Naive thymus-derived CD4-positive, alpha-beta T cell (primary cell): Measurements from ENCODE around the gene METTL27. TPM values are rescaled to one million over a fixed set of nuclear protein-coding genes. Genes with fewer than 3 reads are reported as not detected.
"Not testable (repeated sequence)": the region's sequence is repeated elsewhere in the genome, so short reads cannot be mapped to it uniquely, and the experiment has no call there.

Experiments
- ATAC-seq: fragments of 150-1000 bp; cut with Tn5 transposase; 2 replicates; pipeline ENCODE4 v1.10.0; 2021; ENCODE audit warnings: mild to moderate bottlenecking, moderate library complexity
- CTCF ChIA-PET: fragments of 350-600 bp; sonication (Branson Sonifier 250); formaldehyde crosslinking; loops from one replicate; lab custom pipeline; 2021; ENCODE audit warnings: antibody characterized with exemption; lab: Charles Lee
- POLR2A ChIA-PET: fragments of 350-600 bp; sonication (Branson Sonifier 250); formaldehyde crosslinking; loops from one replicate; lab custom pipeline; 2021; ENCODE audit warnings: antibody characterized with exemption, inconsistent platforms; lab: Charles Lee
- DNase-seq, 9 donors: peaks; one replicate each; pipeline versions ENCODE4 v3.0.0 to v3.0.0-alpha.2; 2020 to 2022; ENCODE audit warnings: mixed read lengths in 1 of 9
- H3K27ac ChIP-seq: one replicate; pipeline ENCODE4 v1.7.0; 2013; ENCODE audit warnings: mild to moderate bottlenecking, low read depth, low read length, moderate library complexity
- H3K27me3 ChIP-seq, 2 donors: one replicate each; pipeline ENCODE4 v1.7.0; 2013; ENCODE audit warnings: low read length in 2 of 2, mild to moderate bottlenecking in 2 of 2, moderate library complexity in 2 of 2; ENCODE audit not compliant: control insufficient read depth in 2 of 2, insufficient read depth in 2 of 2
- H3K36me3 ChIP-seq, 3 experiments: 1 replicate in 2 of 3; 2 replicates in 1 of 3; pipeline ENCODE4 v1.7.0; 2013; ENCODE audit warnings: low read length in 3 of 3, mild to moderate bottlenecking in 3 of 3, moderate library complexity in 1 of 3; ENCODE audit not compliant: insufficient read depth in 3 of 3, control insufficient read depth in 2 of 3
- H3K4me1 ChIP-seq, 2 donors: one replicate each; pipeline ENCODE4 v1.7.0; 2013; ENCODE audit warnings: low read length in 2 of 2, mild to moderate bottlenecking in 2 of 2, moderate library complexity in 1 of 2; ENCODE audit not compliant: control insufficient read depth in 2 of 2, insufficient read depth in 2 of 2
- H3K4me3 ChIP-seq: 2 replicates; pipeline ENCODE4 v1.7.0; 2013; ENCODE audit warnings: mild to moderate bottlenecking, low read length
- H3K9me3 ChIP-seq, 3 experiments: 1 replicate in 2 of 3; 2 replicates in 1 of 3; pipeline ENCODE4 v1.7.0; 2013; ENCODE audit warnings: low read length in 3 of 3; ENCODE audit not compliant: control insufficient read depth in 2 of 3
- H3K27ac Mint-ChIP-seq, 9 donors: one replicate each; pipeline ENCODE4 v1.8.0; 2020 to 2022; ENCODE audit warnings: mixed read lengths in 9 of 9, mild to moderate bottlenecking in 8 of 9, moderate library complexity in 5 of 9, inconsistent platforms in 2 of 9
- H3K27me3 Mint-ChIP-seq, 5 donors: one replicate each; pipeline ENCODE4 v1.8.0; 2021 to 2022; ENCODE audit warnings: mixed read lengths in 5 of 5, mild to moderate bottlenecking in 1 of 5
- H3K36me3 Mint-ChIP-seq, 5 donors: one replicate each; pipeline ENCODE4 v1.8.0; 2020 to 2022; ENCODE audit warnings: mixed read lengths in 5 of 5, mild to moderate bottlenecking in 3 of 5, inconsistent platforms in 1 of 5
- H3K4me1 Mint-ChIP-seq, 7 donors: one replicate each; pipeline ENCODE4 v1.8.0; 2020 to 2022; ENCODE audit warnings: mixed read lengths in 7 of 7, mild to moderate bottlenecking in 3 of 7, inconsistent platforms in 1 of 7
- H3K4me3 Mint-ChIP-seq, 10 donors: one replicate each; pipeline ENCODE4 v1.8.0; 2020 to 2022; ENCODE audit warnings: mild to moderate bottlenecking in 10 of 10, mixed read lengths in 10 of 10, moderate library complexity in 6 of 10, inconsistent platforms in 2 of 10
- H3K9me3 Mint-ChIP-seq, 11 donors: one replicate each; pipeline ENCODE4 v1.8.0; 2020 to 2022; ENCODE audit warnings: mixed read lengths in 11 of 11, mild to moderate bottlenecking in 4 of 11, inconsistent platforms in 1 of 11, moderate library complexity in 1 of 11
- intact Hi-C, 2 donors: fragments of 100-400 bp; cut with micrococcal nuclease; formaldehyde crosslinking; loops; one replicate each; pipeline ENCODE4 v1.15.1; 2023
- polyA plus RNA-seq, 2 donors: library from polyadenylated mRNA; unstranded; fragments of 300-500 nt; fragmentation: Illumina TruSeq; gene quantifications; one replicate each; pipeline ENCODE4 v1.2.3, GENCODE V29; 2021
- total RNA-seq, 6 experiments: library from RNA in 5 of 6; stranded (reverse) in 5 of 6; gene quantifications; 1 replicate in 5 of 6; 2 replicates in 1 of 6; pipeline ENCODE4 v1.2.3 and lab custom pipeline; 2021 to 2026

Gene METTL27
- total and polyA plus RNA-seq, 7 experiments from 2014 or later: 1.5 to 7.4 (median 2.9) TPM

GRCh38 chr7:73822319-73823173 is 19.8 kb downstream of the METTL27 start:
- H3K4me1 ChIP-seq: peaks cover 3 to 4% of the 10 kb centered on the region in 2 donors
- H3K4me3 ChIP-seq: no peak overlapping the region
- CTCF ChIA-PET: no interaction called here
- peaks cover 0 to 21% (median 13%) of the 10 kb centered on the region in 5 donors for H3K27me3 Mint-ChIP-seq
- H3K36me3 ChIP-seq: no peaks in the 10 kb centered on the region
- DNase-seq: no peak
- H3K4me1 Mint-ChIP-seq: peaks cover 11 to 16% (median 13%) of the 10 kb centered on the region in 7 donors
- no peak for ATAC-seq
- peaks cover 0 to 1% (median 0%) of the 10 kb centered on the region in 11 donors for H3K9me3 Mint-ChIP-seq
- H3K9me3 ChIP-seq: no peaks in the 10 kb centered on the region
- H3K27ac ChIP-seq: no peak overlapping the region
- peak overlapping the region in 2 of 9 donors; percentile 63 to 84 for H3K27ac Mint-ChIP-seq
- POLR2A ChIA-PET: interaction anchor here (1.0 kb wide), 1 partner anchor 10 kb away, joined by 3 read pairs; no protein-coding TSS in a partner anchor
- no peak overlapping the region for H3K4me3 Mint-ChIP-seq
- no peaks in the 10 kb centered on the region for H3K27me3 ChIP-seq
- H3K36me3 Mint-ChIP-seq: no peaks in the 10 kb centered on the region
- intact Hi-C loops: no loop called here

- intact Hi-C loops: not testable (repeated sequence)
- peak overlapping the region in 1 of 10 donors; percentile 5 for H3K4me3 Mint-ChIP-seq
Measured at GRCh38 chr7:73821597-73822285, 20.6 kb downstream of the METTL27 start.

GRCh38 chr7:73820013-73820412 is 22.3 kb downstream of the METTL27 start:
- no peak for ATAC-seq
- CTCF ChIA-PET: interaction anchor here (0.6 kb wide), 2 partner anchors 35 to 435 kb away, joined by 3 read pairs; no protein-coding TSS in a partner anchor

More at GRCh38 chr7:73821597-73822285, 20.6 kb downstream of the METTL27 start:
- ATAC-seq, H3K9me3 ChIP-seq, H3K27me3 ChIP-seq, POLR2A ChIA-PET, H3K27ac ChIP-seq, CTCF ChIA-PET, H3K36me3 ChIP-seq, H3K4me1 Mint-ChIP-seq, H3K4me1 ChIP-seq, H3K9me3 Mint-ChIP-seq, H3K4me3 ChIP-seq, H3K36me3 Mint-ChIP-seq, DNase-seq: not testable (repeated sequence)
- Mint-ChIP-seq H3K27ac (peak overlapping the region in 1 of 9 donors; percentile 34), H3K27me3 (peaks cover 0 to 24% (median 6%) of the 10 kb centered on the region in 5 donors)

GRCh38 chr7:73817121-73817520 is 25.2 kb downstream of the METTL27 start:
- no peak overlapping the region for H3K27ac Mint-ChIP-seq
- H3K36me3 Mint-ChIP-seq: peaks cover 0 to 4% (median 0%) of the 10 kb centered on the region in 5 donors
- Histone ChIP-seq H3K27ac (no peak overlapping the region), H3K4me1 (no peaks in the 10 kb centered on the region), H3K27me3 (no peaks in the 10 kb centered on the region), H3K36me3 (no peaks in the 10 kb centered on the region), H3K4me3 (no peak overlapping the region), H3K9me3 (peaks cover 0 to 10% (median 0%) of the 10 kb centered on the region in 3 experiments)
- H3K4me3 Mint-ChIP-seq: no peak overlapping the region
- peaks cover 3 to 28% (median 14%) of the 10 kb centered on the region in 5 donors for H3K27me3 Mint-ChIP-seq
- ATAC-seq (no peak), DNase-seq (no peak)
- intact Hi-C loops: no loop called here
- H3K4me1 Mint-ChIP-seq: peaks cover 0 to 3% (median 0%) of the 10 kb centered on the region in 7 donors
- POLR2A ChIA-PET: no interaction called here
- CTCF ChIA-PET: no interaction called here
- H3K9me3 Mint-ChIP-seq: peaks cover 0 to 16% (median 5%) of the 10 kb centered on the region in 11 donors

More at GRCh38 chr7:73820013-73820412, 22.3 kb downstream of the METTL27 start:
- Histone ChIP-seq H3K4me3 (no peak overlapping the region), H3K27me3 (no peaks in the 10 kb centered on the region), H3K4me1 (no peaks in the 10 kb centered on the region), H3K36me3 (no peaks in the 10 kb centered on the region), H3K9me3 (no peaks in the 10 kb centered on the region), H3K27ac (no peak overlapping the region)
- DNase-seq: no peak
- H3K4me3 Mint-ChIP-seq: no peak overlapping the region
- intact Hi-C loops: no loop called here
- peaks cover 0 to 3% (median 0%) of the 10 kb centered on the region in 11 donors for H3K9me3 Mint-ChIP-seq
- peaks cover 0 to 27% (median 0%) of the 10 kb centered on the region in 5 donors for H3K27me3 Mint-ChIP-seq
- H3K36me3 Mint-ChIP-seq: no peaks in the 10 kb centered on the region
- peaks cover 0 to 4% (median 0%) of the 10 kb centered on the region in 7 donors for H3K4me1 Mint-ChIP-seq
- no peak overlapping the region for H3K27ac Mint-ChIP-seq
- POLR2A ChIA-PET: interaction anchor here (0.7 kb wide), 1 partner anchor 298 kb away, joined by 3 read pairs; the partner anchor contains the start of gene BAZ1B

GRCh38 chr7:73815436-73815835 is 26.9 kb downstream of the METTL27 start:
- Mint-ChIP-seq H3K27me3 (peaks cover 3 to 23% (median 14%) of the 10 kb centered on the region in 5 donors), H3K4me3 (no peak overlapping the region), H3K36me3 (peaks cover 0 to 4% (median 0%) of the 10 kb centered on the region in 5 donors), H3K27ac (no peak overlapping the region), H3K4me1 (peaks cover 0 to 2% (median 0%) of the 10 kb centered on the region in 7 donors), H3K9me3 (peaks cover 0 to 16% (median 5%) of the 10 kb centered on the region in 11 donors)
- ATAC-seq: no peak
- DNase-seq: no peak
- no peaks in the 10 kb centered on the region for H3K4me1 ChIP-seq
- no peaks in the 10 kb centered on the region for H3K27me3 ChIP-seq
- H3K27ac ChIP-seq: no peak overlapping the region
- no peaks in the 10 kb centered on the region for H3K36me3 ChIP-seq
- ChIA-PET CTCF (interaction anchor here (1.1 kb wide), 1 partner anchor 40 kb away, joined by 3 read pairs; no protein-coding TSS in a partner anchor), POLR2A (no interaction called here)
- H3K4me3 ChIP-seq: no peak overlapping the region
- intact Hi-C loops: no loop called here
- peaks cover 0 to 10% (median 0%) of the 10 kb centered on the region in 3 experiments for H3K9me3 ChIP-seq

DNA sequence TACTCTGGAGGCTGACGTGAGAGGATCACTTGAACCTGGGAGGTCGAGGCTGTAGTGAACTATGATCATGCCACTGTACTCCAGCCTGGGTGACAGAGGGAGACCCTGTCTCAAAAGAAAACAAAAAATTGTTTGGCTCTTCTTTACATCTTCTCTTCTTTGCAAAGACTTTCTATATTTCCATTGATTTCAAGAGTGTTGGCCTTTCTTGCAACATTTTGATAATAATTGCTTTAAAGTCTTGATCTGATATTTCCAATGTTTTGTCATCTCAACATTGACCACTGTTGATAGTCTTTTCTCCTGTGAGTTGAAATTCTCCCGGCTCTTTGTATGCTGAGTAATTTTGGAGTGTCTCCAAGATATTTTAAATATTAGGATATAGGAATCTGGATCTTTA is 29.3 kb downstream of the METTL27 start:
- ChIA-PET POLR2A (no interaction called here), CTCF (no interaction called here)
- Mint-ChIP-seq H3K4me1 (peaks cover 0 to 2% (median 0%) of the 10 kb centered on the region in 7 donors), H3K9me3 (peaks cover 0 to 16% (median 5%) of the 10 kb centered on the region in 11 donors), H3K36me3 (peaks cover 0 to 4% (median 0%) of the 10 kb centered on the region in 5 donors), H3K27me3 (peaks cover 3 to 17% (median 13%) of the 10 kb centered on the region in 5 donors), H3K27ac (no peak overlapping the region), H3K4me3 (no peak overlapping the region)
- Histone ChIP-seq H3K4me3 (no peak overlapping the region), H3K4me1 (no peaks in the 10 kb centered on the region), H3K36me3 (no peaks in the 10 kb centered on the region), H3K9me3 (peaks cover 0 to 10% (median 0%) of the 10 kb centered on the region in 3 experiments), H3K27ac (no peak overlapping the region), H3K27me3 (no peaks in the 10 kb centered on the region)
- DNase-seq (no peak), ATAC-seq (no peak)
- intact Hi-C loops: no loop called here
